Left colon (tissue), 2 donors: Measurements from ENCODE around the gene ADCY3. TPM values are rescaled to one million over a fixed set of nuclear protein-coding genes. Genes with fewer than 3 reads are reported as not detected.

Source experiments
- ATAC-seq: fragments of 200-7000 bp; cut with Tn5 transposase; one replicate; pipeline ENCODE4 v1.9.1; 2020; ENCODE audit warnings: mild to moderate bottlenecking, moderate library complexity
- DNase-seq, 2 donors: peaks; one replicate each; pipeline ENCODE4 v3.0.0-alpha.2; 2020
- intact Hi-C, 2 donors: fragments of 100-400 bp; cut with DNase I in 1 of 2; cut with micrococcal nuclease in 1 of 2; formaldehyde crosslinking; loops; one replicate each; pipeline versions ENCODE4 v1.11.2 to v1.14.0; 2022; cut with DNase I, micrococcal nuclease
- long read RNA-seq: library from polyadenylated mRNA; unstranded; transcript quantifications from one replicate; pipeline ENCODE4 v2.0.0, GENCODE V29; 2021
- total RNA-seq, 2 donors: library from RNA; stranded (reverse); fragmentation: NEBNext Ultra II Directional; extraction: Animal tissue kit (Norgen Biotek cat#: 25700); gene quantifications; one replicate each; pipeline ENCODE4 v1.2.1, GENCODE V29; 2021
- donor health status: DM: no; HTN: no; CAD: no.
- donor health status: DM: yes; HTN: yes; CAD: no.

Gene ADCY3
- 10 to 100 TPM; 30.2 to 36.7 TPM for total RNA-seq
- long read RNA-seq, full-length matches to known transcripts: 1 of 19 reads
- long read RNA-seq, partial matches to known transcripts: 12 of 19 reads
- long read RNA-seq, other reads (novel, unspliced or antisense): 6 of 19 reads

DNA sequence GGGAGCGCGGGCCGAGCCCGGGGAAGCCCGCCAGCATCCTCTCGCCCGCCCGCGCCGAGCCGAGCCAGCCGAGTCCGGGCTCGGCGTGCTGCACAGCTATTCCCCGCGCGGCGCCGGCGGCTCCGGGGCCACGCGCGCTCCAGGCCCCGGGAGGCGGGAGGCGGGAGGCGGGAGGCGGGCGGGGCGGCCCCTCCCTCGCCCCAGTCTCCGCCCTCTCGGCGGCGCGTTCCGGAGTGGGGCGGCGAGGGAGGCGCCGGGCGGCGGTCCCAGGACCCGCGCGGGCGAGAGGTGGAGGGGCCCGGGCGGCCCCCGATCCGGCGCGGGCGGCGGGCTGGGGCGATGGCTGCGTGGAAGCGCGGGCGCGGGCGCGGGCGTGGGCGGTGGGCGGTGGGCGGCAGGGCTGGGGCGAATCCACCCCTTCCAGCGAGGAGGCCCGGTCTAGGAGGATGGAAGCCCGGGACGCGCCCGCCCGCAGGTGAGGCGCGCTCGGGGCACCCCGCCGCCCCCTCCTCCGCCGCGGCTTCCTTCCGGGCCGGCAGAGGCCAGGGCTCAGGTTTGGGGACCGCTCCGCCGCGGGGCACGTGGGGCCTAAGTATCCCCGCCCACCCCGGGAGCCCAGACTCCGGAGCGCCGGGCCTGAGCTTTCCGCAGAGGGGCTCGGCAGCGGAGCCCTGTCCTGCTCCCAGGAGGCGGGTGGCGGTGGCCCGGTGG lies at the start of gene ADCY3:
TSS of gene ADCY3 (minus strand) at position 140 of the 711 bp plus-strand sequence. CDS start 1,250 bp downstream, outside the sequence.
- intact Hi-C loops: no loop called here
- DNase-seq: peak; percentile 37 to 59
- peak; percentile 62 for ATAC-seq

DNA sequence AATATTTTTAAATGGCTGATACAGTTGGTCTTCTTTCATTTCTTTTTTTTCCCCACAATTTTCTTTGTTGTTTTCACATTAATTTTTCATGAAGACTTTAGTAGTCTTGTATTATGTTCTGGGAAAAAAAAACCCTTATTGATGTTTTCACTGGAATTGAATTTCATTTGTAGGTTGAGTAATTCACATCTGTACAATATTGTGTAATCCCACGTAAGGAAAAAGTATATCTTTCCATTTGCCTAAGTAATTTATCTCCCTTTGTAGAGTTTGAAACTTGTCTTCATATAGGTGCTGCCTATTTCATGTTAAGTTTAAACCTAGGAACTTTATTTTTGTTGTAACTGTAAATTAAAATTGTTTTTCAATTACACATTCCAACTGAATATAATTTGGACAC lies 49.7 kb upstream of the ADCY3 start:
- ATAC-seq: no peak
- intact Hi-C loops: loop anchor here in 1 of 2 donors (10.0 kb wide), 1 partner anchor 155 kb away; no protein-coding TSS in a partner anchor
- DNase-seq: no peak

DNA sequence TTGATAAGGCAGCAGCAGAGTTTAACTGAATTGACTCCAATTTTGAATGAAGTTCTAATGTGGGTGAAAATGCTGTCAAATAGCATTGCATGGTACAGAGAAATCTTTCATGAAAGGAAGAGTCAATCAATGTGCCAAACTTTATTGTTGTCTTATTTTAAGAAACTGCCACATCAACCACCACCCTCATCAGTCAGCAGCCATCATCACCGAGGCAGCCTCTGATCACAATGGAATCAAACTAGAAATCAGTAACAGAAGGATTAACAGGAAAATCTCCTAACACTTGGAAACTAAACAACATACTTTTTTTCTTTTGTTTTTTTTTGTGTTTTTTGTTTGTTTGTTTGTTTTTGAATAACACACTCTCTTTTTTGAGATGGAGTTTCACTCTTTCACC lies 41.9 kb upstream of the ADCY3 start:
- intact Hi-C loops: no loop called here
- DNase-seq (no peak), ATAC-seq (no peak)

DNA sequence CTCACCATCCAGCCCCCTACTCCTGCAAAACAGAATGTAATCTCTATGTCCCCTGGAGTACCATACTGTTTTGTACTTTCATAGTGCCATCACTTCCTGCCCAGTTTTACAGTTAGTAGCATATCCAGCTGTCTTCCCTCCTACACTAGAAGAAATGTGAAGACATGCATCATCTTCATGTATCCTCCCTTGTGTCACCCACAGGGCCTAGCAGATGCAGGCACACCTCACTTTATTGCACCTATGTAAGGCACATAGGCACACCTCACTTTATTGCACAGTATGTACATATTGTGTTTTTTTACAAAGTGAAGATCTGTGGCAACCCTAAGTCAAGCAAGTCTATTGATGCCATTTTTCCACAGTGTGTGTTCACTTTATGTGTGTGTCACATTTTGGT lies 39.7 kb upstream of the ADCY3 start:
- ATAC-seq: peak; percentile 100
- intact Hi-C loops: no loop called here
- DNase-seq: peak in 1 of 2 donors; percentile 49

DNA sequence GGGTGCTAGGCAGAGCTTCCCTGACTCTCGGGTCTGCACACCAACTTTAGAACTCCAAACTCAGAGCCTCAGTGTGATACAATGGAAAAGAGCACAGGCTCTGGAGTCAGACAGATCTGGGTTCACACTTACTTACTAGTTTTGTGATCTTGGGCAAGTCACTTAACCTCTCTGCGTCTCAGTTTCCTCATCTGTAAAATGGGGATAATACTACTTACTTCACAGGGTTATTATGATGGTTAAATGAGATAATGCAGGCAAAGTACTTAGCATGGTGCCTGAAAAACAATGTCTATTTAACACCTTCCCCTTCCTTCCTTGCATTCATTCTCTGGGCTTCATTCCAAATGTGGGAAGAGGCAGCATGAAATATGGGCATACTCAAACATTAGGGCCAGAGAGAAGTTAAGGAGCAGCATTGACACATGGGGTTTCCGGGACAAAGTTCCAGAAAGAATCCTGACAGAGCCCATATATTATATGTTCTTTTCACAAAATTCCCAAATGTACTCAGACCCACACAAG lies 38.4 kb upstream of the ADCY3 start:
- intact Hi-C loops: no loop called here
- no peak for ATAC-seq

DNA sequence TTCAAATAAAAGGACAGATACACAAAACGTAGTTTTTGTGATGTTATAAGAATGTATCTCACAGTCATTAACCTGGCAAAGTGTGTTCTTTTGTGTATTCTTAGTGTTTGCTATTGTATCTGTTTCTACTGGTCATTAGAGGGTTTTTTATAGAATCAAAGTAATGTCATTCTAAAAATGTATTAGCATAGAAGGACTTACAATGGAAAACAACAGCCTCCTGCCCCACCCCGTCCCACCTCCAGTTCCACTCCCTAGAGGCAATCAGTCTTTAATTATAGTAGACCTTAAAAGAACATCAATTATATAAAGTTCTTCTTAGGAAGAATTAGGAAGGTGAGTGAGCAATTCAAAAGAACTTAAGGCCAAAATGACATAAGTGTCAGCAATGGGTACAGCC lies 37.9 kb upstream of the ADCY3 start:
- ATAC-seq (no peak), DNase-seq (no peak)
- intact Hi-C loops: no loop called here

More for the DNA sequence above, 38.4 kb upstream of the ADCY3 start:
- DNase-seq: no peak

DNA sequence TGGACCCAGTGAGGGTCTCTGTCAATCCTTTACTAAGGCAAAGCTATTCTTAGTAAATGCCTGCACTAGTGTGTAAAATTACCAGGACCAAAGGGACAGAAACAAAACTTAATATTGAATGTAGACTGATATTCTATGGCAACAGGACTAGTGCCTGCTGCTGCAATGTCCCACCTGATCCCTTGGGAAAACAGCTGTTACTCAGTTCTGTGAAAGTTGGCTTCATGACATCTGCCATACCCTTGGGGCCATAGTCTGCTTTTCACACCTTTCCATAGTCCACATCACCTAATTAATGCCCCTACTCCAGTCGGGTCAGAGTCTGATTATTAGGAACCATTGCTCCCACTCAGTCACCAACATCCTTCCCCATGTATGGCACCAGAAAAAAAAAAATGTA lies 37.2 kb upstream of the ADCY3 start:
- DNase-seq (no peak), ATAC-seq (no peak)
- intact Hi-C loops: no loop called here

DNA sequence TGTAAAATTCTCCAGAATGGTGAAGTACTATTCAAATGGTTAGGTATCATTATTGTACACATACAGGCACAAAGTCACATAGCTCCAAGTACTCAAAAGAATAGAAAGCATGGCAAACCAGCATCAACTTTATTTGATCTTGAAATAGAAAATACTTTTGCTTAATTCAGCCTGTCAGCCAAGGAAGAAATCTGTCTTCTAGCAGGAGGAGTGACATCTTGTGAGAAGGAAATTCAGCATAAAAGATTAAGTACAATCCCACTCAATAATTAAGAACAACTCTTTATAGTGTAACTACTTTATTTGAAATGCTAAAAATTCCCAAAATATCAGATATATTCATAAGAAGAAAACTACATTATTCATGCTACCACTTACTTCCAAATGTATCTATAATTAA lies 35.9 kb upstream of the ADCY3 start:
- intact Hi-C loops: no loop called here
- DNase-seq: no peak
- ATAC-seq: no peak

DNA sequence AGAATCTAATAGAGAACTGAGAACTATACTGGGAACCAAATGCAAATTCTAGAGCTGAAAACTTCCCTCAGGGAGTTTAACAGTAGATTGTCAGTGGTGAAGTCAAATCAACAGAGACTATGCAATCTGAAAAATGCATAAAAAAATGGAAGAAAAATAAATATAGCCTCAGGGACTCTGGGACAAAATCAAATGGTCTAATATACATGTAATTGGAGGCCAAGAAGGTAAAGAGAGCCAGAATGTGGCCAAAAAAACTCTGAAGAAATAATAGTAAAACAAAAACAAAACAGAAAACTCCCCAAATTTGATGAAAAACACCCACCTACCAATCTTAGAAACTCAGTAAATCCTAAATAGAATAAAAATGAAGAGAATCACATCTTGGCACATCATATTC lies 35.2 kb upstream of the ADCY3 start:
- no peak for DNase-seq
- intact Hi-C loops: no loop called here
- ATAC-seq: no peak

DNA sequence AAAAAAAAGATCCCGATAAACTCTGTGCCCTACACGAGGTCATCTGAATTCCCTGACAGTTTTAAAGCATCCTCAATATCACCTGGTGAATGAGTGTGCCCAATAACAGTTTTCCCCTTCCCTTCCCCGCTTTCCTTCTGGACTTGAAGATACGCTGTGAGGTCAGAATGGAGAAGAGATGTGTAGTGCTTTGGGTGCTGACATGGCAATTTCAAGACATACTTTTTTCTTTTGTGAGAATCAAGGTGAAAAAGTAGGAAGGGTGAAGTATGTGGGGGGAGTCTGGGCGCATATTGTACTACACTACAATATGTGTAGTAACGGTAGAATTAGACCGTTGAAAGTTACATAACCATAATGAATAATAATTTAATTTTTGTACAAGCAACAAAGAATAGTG lies 30.1 kb upstream of the ADCY3 start:
- intact Hi-C loops: no loop called here
- ATAC-seq (no peak), DNase-seq (no peak)

DNA sequence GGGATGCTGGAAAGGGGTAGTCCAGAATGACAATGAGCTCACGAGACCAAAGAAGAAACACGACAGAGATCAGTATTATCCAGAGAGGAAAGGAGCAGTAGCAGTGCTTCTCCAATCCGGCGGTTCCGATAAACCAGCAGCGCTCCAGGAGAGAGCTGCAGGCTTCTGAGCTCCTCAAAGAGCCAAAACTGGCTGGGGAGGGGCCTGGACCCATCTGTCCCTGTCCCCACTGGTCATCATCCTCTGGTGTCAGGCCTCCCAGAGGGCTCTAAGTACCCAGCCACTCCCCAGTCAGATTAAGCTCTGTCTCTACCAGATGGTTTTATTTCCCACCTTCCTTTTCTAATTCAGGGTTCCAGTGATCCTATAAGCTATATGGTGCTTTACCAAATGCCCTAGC lies 28.5 kb upstream of the ADCY3 start:
- DNase-seq (no peak), ATAC-seq (no peak)
- intact Hi-C loops: no loop called here

DNA sequence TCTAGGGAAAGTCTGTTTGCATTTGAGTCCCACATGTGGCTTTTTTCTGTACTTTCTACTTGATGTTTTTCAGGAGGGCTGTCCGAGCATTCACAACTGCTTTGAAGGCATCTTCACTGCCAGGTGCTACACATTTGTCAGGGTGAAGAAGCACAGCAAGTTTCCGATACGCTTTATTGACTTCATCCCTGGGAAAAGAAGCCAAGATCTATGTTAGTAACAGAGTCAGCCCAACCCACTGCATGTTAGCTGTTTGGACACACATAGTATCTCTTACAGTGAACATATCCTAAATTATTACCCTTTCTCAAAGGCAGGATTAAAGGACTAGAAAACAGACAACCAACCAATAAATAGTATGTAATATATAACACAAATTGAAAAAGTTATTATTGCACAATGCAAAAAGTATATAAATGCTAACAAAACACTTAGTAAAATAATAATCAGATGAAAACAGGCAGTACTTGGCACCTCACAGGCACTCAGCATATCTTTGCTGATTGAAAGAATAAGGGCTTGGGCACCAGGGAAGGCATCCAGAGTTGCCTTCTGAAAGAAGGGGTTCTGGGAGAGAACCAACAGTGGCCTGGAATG lies 27.6 kb upstream of the ADCY3 start:
- DNase-seq (no peak), ATAC-seq (no peak)
- intact Hi-C loops: no loop called here

DNA sequence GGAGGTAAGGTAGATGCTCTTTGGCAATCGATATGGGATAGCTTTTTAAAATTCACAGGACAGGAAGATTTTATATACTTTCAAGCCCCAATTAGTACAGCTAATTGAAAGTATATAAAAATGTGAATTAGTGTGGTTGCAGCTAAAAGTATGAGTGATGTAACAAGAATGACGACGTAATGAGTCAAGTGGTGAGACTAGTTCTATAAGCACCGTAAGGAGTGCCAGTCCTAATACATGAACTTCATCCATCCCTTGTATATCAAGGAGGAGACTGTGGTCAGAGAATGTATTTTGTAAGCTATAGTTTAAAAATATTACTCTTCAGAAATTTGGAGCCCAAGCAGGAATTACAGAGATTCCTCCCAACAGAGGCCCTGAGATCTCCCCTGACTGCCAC lies 25.9 kb upstream of the ADCY3 start:
- ATAC-seq (no peak), DNase-seq (no peak)
- intact Hi-C loops: no loop called here

DNA sequence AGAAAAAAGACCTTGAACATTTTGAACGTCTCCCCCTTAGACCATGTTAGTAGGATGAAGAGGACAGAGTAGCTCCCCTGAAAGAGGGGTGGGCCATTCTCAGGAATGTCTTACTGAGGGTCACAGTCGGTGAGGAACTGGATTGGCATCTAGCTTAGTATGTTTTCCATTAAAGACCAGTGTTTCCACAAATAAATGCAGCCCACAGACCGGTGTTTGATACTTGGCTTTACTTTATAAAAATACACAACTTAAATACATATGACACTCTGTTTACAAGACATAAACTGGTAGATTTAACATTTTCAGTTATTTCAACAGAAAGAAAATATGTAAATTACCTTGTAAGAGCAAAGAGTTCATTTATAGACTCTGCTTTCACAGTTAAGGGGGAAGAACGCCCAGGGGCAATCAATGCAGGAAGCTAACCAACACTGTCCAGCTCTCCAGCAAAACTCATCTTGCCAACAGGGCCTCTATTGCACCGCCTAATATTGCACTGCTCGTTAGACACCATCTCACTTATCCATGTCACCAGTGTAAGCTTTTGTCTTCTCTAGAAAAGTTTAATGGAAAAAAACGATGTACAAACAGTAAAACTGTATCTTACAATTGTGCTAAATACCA lies 23.5 kb upstream of the ADCY3 start:
- no peak for DNase-seq
- intact Hi-C loops: no loop called here
- no peak for ATAC-seq

DNA sequence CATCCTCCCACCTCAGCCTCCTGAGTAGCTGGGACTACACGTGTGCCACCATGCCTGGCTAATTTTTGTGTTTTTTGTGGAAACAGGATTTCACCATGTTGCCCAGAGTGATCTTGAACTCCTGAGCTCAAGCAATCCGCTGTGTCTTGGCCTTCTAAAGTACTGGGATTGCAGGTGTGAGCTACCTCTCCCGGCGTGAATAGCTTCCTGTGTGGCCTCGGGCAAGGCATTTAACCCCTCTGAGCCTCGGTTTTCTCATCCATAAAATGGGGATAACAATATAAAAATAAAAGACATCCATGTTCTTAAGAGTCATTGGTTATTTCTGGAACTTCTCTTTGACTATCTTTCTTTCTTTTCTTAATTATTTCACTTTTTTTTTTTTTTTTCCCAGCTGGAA lies 19.3 kb upstream of the ADCY3 start:
- intact Hi-C loops: no loop called here
- DNase-seq: no peak
- no peak for ATAC-seq

DNA sequence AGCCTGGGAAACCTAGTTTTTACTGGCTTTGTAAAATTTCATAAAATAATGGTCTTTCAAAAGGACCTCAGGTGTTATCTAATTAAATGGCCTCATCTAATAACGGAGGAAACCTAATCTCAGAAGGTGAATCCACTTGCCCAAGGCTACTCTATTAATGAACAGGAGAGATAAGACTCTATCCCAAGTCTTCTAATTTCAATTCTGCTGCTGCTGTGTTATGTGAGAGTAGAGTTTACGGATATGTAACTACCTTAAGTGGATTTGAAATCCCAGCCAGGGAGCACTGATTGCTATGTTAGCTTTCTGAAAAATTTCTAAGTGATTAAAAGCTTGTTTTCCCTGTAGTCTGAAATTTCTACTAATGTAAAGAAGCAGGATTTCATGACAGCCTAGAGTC lies 17.2 kb upstream of the ADCY3 start:
- intact Hi-C loops: no loop called here
- ATAC-seq: no peak
- no peak for DNase-seq

DNA sequence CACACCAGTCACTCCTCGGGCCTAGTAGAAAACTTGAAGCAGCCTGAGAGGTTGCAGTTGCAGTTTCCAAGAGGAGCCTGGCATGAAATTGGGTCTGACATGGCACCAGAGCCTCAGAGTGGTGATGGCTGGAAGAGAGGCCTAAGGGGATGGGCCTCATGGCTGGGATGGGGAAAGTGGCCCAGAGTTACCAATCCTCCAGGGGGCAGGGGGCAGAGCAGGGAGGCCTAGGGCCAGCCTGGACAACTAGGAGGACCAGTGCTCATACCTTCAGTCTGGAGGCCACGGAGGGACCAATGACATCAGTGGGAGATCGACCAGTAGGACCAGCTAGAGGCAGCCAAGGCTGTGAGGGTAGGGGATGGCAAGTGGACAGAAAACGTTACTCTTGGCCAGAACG lies 15.1 kb upstream of the ADCY3 start:
- DNase-seq (no peak), ATAC-seq (no peak)
- intact Hi-C loops: no loop called here

DNA sequence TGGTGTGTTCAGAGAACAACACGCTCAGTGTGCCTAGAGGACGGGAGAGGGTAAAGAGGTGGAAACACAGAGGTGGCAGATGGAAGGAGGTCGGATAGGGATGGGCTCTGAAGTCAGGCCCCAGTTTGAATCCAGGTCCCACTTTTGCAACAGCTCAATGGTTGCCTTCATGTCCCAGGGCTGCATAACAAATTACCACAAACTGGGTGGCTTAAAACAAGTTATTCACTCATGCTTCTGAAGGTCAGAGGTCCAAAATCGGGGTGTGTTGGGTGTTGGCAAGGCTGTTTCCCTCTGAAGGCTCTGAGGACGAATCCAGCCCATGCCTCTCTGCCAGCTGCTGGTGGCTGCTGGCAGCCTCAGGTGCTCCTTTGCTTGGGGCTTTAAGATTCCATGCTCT lies 12.7 kb upstream of the ADCY3 start:
- intact Hi-C loops: no loop called here
- ATAC-seq (no peak), DNase-seq (no peak)

DNA sequence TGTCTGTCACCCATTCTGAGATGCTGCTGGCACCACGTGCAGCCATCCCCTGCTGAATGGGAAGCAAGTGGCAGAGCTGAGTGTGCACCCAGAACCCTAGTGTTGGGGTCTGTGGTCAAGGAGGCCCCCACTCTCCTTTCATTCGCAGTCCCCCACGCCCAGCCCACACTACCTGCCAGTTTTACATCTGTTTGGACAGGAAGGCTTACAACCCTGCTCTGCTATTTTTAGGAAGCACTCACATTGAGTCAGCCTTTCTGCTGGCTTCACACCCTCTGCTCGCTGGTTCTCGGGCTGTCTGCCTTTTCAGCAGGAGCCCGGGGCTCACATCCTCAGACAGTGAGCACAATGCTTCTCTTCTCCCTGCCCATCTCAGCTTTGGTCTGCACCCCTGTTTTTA lies 10.7 kb upstream of the ADCY3 start:
- DNase-seq (no peak), ATAC-seq (no peak)
- intact Hi-C loops: no loop called here

DNA sequence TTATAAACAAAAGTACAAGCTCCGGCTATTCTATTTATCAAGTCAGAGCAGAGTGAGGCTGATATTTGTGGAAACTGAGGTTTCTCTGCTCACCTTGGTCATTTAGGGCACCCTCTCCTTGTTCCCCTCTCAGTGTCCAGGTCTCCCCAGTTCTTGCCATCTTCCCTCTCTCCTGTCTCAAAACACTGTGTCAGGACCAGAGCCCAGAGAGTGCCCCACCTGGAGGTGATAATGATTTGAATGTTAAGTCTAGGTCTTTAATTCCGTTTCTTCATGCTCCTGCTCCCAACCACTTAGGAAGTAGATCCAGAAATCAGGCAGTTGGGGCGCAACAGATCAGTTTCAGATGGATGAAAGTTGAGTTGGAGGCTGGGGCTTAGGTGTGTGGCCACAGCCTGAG lies 9.2 kb upstream of the ADCY3 start:
- intact Hi-C loops: no loop called here
- DNase-seq: no peak
- ATAC-seq: no peak
